ENCODE results near the gene CDK17. TPM values are rescaled to one million over a fixed set of nuclear protein-coding genes. Genes with fewer than 3 reads are reported as not detected.

Gene CDK17
- total and polyA plus RNA-seq, 2 donors (not counting 1 experiment from before 2014, with no cell fraction given), result 15.6 to 87.8 TPM

DNA sequence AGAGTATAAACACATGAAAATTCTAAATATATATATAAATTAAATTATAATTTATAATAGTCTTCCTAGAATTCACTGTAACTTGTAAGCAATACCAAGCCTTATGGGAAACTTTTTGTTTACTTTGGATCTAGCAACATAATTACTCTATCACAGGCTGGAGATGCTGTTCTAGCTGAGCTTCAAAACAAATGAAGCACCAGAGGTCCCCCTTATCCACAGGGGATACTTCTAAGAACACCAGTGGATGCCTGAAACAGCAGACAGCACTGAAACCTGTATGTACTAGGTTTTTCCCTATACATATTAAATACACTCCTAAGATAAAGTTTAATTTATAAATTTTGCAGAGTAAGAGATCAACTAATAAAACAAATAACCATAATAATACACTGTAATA, 96.6 kb downstream of the CDK17 start:
- Histone ChIP-seq H3K9ac (ENCODE audit: low read length) (no peak overlapping the region), H3K27me3 (replicated peaks in 1 of 4; ENCODE audit: control extremely low read depth in 1 of 4, control insufficient read depth in 3 of 4, insufficient read depth in 4 of 4, low read length in 3 of 4) (no peaks in the 10 kb centered on the region), H3K79me2 (ENCODE audit: control insufficient read depth, insufficient read depth, low read length) (peaks cover 28% of the 10 kb centered on the region), H3K9me3 (ENCODE audit: control extremely low read depth in 1 of 3, control insufficient read depth in 2 of 3, insufficient read depth in 1 of 3, low read length in 2 of 3) (no peaks in the 10 kb centered on the region), H3K4me1 (ENCODE audit: control insufficient read depth in 2 of 2, insufficient read depth in 2 of 2, low read length in 2 of 2) (no peaks in the 10 kb centered on the region), H3K27ac (ENCODE audit: low read length in 2 of 2) (no peak overlapping the region), H3K4me2 (replicated peaks; ENCODE audit: low read depth, low read length, poor library complexity, severe bottlenecking) (no peak overlapping the region), H4K20me1 (ENCODE audit: control insufficient read depth, insufficient read depth, low read length, poor library complexity, severe bottlenecking) (peaks cover 13% of the 10 kb centered on the region), H2AFZ (ENCODE audit: insufficient read depth, low read depth, low read length, poor library complexity, severe bottlenecking) (no peak overlapping the region), H3K4me3 (ENCODE audit: control extremely low read depth in 1 of 5, extremely low read depth in 1 of 5, insufficient read depth in 1 of 5, low read depth in 2 of 5, low read length in 4 of 5) (no peak overlapping the region), H3K36me3 (replicated peaks in 1 of 2; ENCODE audit: control extremely low read depth in 1 of 2, control insufficient read depth in 1 of 2, extremely low read depth in 1 of 2, insufficient read depth in 2 of 2, low read length in 1 of 2) (peaks cover 6 to 16% of the 10 kb centered on the region in 2 experiments)
- TF ChIP-seq, protein P1, sequence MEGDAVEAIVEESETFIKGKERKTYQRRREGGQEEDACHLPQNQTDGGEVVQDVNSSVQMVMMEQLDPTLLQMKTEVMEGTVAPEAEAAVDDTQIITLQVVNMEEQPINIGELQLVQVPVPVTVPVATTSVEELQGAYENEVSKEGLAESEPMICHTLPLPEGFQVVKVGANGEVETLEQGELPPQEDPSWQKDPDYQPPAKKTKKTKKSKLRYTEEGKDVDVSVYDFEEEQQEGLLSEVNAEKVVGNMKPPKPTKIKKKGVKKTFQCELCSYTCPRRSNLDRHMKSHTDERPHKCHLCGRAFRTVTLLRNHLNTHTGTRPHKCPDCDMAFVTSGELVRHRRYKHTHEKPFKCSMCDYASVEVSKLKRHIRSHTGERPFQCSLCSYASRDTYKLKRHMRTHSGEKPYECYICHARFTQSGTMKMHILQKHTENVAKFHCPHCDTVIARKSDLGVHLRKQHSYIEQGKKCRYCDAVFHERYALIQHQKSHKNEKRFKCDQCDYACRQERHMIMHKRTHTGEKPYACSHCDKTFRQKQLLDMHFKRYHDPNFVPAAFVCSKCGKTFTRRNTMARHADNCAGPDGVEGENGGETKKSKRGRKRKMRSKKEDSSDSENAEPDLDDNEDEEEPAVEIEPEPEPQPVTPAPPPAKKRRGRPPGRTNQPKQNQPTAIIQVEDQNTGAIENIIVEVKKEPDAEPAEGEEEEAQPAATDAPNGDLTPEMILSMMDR (IDR thresholded peaks at IDR 0.05), result no peak
- TF ChIP-seq EZH2 (IDR thresholded peaks at IDR 0.05; ENCODE audit: borderline replicate concordance, insufficient read depth, low read depth, low read length, poor library complexity, severe bottlenecking), result no peak
- intact Hi-C loops (cut with micrococcal nuclease), result loop anchor here (5.0 kb wide), 1 partner anchor 36 kb away; no protein-coding TSS in a partner anchor
- CTCF ChIA-PET, result interaction anchor here (0.7 kb wide), 1 partner anchor 97 kb away, joined by 3 read pairs; the partner anchor contains the start of gene CDK17
- no peak for ATAC-seq (ENCODE audit: low read depth)
- Mint-ChIP-seq H3K9me3 (ENCODE audit: insufficient read depth) (no peaks in the 10 kb centered on the region), H3K4me3 (no peak overlapping the region), H3K4me1 (peaks cover 2% of the 10 kb centered on the region), H3K27ac (no peak overlapping the region), H3K27me3 (no peaks in the 10 kb centered on the region)
- DNase-seq, result no peak
- POLR2A ChIA-PET, result no interaction called here

DNA sequence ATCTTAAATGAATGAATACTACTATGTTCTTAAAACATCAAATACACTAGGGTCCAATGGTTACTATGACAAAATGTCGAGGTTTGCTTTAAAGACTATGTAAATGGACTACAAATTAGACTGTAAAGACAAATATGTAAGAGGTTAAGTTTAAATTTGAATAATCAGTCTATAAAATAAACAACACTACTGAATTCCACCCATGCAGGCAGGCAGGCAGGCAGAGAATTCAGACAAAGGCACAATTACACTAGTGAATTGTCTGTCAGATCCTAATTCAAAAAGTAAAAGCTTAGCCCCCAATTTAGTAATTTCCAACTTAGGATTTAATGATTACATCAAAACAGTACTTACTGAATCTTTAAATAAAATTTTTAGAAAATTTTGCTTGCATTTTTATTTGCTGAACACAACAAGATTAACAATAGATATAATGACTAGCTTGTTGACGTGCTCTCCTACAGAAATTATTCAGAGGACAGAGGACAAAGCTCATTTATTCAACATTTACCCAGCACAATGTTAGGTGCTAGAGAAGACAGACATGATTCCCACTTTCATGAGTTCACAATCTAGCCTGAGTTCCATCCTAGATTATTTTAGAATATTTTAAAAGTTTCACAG, 97.4 kb downstream of the CDK17 start:
- no peak overlapping the region for H3K4me3 ChIP-seq (ENCODE audit: control extremely low read depth in 1 of 5, extremely low read depth in 1 of 5, insufficient read depth in 1 of 5, low read depth in 2 of 5, low read length in 4 of 5)
- DNase-seq (no peak), ATAC-seq (ENCODE audit: low read depth) (no peak)
- peaks cover 6 to 20% of the 10 kb centered on the region in 2 experiments for H3K36me3 ChIP-seq (replicated peaks in 1 of 2; ENCODE audit: control extremely low read depth in 1 of 2, control insufficient read depth in 1 of 2, extremely low read depth in 1 of 2, insufficient read depth in 2 of 2, low read length in 1 of 2)
- H3K9ac ChIP-seq (ENCODE audit: low read length), result no peak overlapping the region
- TF ChIP-seq, protein P1 (IDR thresholded peaks at IDR 0.05), result no peak
- no peak for TF ChIP-seq EZH2 (IDR thresholded peaks at IDR 0.05; ENCODE audit: borderline replicate concordance, insufficient read depth, low read depth, low read length, poor library complexity, severe bottlenecking)
- H4K20me1 ChIP-seq (ENCODE audit: control insufficient read depth, insufficient read depth, low read length, poor library complexity, severe bottlenecking), result peaks cover 13% of the 10 kb centered on the region
- no peak overlapping the region for H3K4me2 ChIP-seq (replicated peaks; ENCODE audit: low read depth, low read length, poor library complexity, severe bottlenecking)
- ChIA-PET CTCF (interaction anchor here (0.7 kb wide), 1 partner anchor 98 kb away, joined by 3 read pairs; the partner anchor contains the start of gene CDK17), POLR2A (no interaction called here)
- no peaks in the 10 kb centered on the region for H3K9me3 ChIP-seq (ENCODE audit: control extremely low read depth in 1 of 3, control insufficient read depth in 2 of 3, insufficient read depth in 1 of 3, low read length in 2 of 3)
- no peak overlapping the region for H3K4me3 Mint-ChIP-seq
- H3K9me3 Mint-ChIP-seq (ENCODE audit: insufficient read depth), result no peaks in the 10 kb centered on the region
- H3K4me1 Mint-ChIP-seq, result peaks cover 2% of the 10 kb centered on the region
- no peak overlapping the region for H3K27ac ChIP-seq (ENCODE audit: low read length in 2 of 2)
- H2AFZ ChIP-seq (ENCODE audit: insufficient read depth, low read depth, low read length, poor library complexity, severe bottlenecking), result no peak overlapping the region
- no peaks in the 10 kb centered on the region for H3K4me1 ChIP-seq (ENCODE audit: control insufficient read depth in 2 of 2, insufficient read depth in 2 of 2, low read length in 2 of 2)
- peaks cover 28% of the 10 kb centered on the region for H3K79me2 ChIP-seq (ENCODE audit: control insufficient read depth, insufficient read depth, low read length)
- no CpG with 5 or more reads among the region's 2 CpGs for WGBS (ENCODE audit: insufficient coverage)
- no peaks in the 10 kb centered on the region for H3K27me3 ChIP-seq (replicated peaks in 1 of 4; ENCODE audit: control extremely low read depth in 1 of 4, control insufficient read depth in 3 of 4, insufficient read depth in 4 of 4, low read length in 3 of 4)
- intact Hi-C loops (cut with micrococcal nuclease), result loop anchor here (5.0 kb wide), 1 partner anchor 35 kb away; no protein-coding TSS in a partner anchor
- H3K27ac Mint-ChIP-seq, result no peak overlapping the region
- no peaks in the 10 kb centered on the region for H3K27me3 Mint-ChIP-seq

All from B cell (primary cell).